ENCODE measurements around the gene SCN5A. TPM values are rescaled to one million over a fixed set of nuclear protein-coding genes. Genes with fewer than 3 reads are reported as not detected.

The SCN5A gene
- total and polyA plus RNA-seq, 2 experiments from 2014 or later = 0.97 to 1.3 TPM

DNA sequence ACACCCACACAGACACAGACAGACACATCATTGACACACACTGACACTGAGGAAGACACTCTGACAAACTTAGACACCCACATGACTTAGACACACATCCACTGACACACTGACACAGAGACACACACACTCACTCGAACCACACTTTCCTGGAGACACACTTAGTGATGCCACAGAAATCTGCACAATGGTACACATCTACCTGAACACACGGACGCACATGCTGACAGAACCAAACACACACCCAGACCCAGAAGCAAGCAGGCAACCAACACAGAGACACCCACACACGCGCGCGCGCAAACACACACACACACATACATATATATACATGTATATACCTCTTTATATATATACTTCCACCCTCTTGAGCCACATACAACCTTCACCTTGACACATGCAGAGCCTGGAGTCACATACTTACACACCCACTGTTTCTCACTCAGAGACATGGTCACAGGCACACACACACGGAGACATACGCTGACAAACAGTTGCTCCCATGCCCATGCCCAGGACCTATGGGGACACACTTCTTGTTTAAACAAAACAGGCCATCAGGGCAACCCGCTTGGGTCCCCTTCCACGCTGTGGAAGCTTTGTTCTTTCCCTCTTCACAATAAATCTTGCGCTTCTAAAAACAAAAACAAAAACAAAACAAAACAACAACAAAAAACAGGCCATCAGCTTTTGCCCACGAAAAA lies 913 bp upstream of the SCN5A start:
- Histone ChIP-seq H3K4me1 (ENCODE audit: insufficient read depth) (peaks cover 16% of the 10 kb centered on the region), H4K20me1 (ENCODE audit: insufficient read depth, poor library complexity, severe bottlenecking) (no peaks in the 10 kb centered on the region), H3K9me2 (replicated peaks; ENCODE audit: insufficient read depth) (no peaks in the 10 kb centered on the region), H3K4me2 (peak overlapping the region; percentile 97), H3K79me2 (no peaks in the 10 kb centered on the region), H3K9me3 (ENCODE audit: low read depth) (no peaks in the 10 kb centered on the region), H3K4me3 (no peak overlapping the region), H3K36me3 (replicated peaks; ENCODE audit: insufficient read depth, low read depth) (no peaks in the 10 kb centered on the region), H3K27ac (no peak overlapping the region), H3K27me3 (peaks cover 48% of the 10 kb centered on the region), H2AFZ (peak overlapping the region; percentile 56)
- no peak for DNase-seq (ENCODE audit: low spot score)
- 81% methylated on average over 14 of the region's 14 CpGs for WGBS (ENCODE audit: low lambda C conversion rate, missing lambda C conversion rate)
- TF ChIP-seq, protein P1, sequence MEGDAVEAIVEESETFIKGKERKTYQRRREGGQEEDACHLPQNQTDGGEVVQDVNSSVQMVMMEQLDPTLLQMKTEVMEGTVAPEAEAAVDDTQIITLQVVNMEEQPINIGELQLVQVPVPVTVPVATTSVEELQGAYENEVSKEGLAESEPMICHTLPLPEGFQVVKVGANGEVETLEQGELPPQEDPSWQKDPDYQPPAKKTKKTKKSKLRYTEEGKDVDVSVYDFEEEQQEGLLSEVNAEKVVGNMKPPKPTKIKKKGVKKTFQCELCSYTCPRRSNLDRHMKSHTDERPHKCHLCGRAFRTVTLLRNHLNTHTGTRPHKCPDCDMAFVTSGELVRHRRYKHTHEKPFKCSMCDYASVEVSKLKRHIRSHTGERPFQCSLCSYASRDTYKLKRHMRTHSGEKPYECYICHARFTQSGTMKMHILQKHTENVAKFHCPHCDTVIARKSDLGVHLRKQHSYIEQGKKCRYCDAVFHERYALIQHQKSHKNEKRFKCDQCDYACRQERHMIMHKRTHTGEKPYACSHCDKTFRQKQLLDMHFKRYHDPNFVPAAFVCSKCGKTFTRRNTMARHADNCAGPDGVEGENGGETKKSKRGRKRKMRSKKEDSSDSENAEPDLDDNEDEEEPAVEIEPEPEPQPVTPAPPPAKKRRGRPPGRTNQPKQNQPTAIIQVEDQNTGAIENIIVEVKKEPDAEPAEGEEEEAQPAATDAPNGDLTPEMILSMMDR (IDR thresholded peaks at IDR 0.05; ENCODE audit: poor library complexity) = no peak
- TF ChIP-seq EZH2phosphoT487 (IDR thresholded peaks at IDR 0.05; ENCODE audit: low read depth, severe bottlenecking, unreplicated experiment) (no peak), EZH2 (IDR thresholded peaks at IDR 0.05; ENCODE audit: borderline replicate concordance) (no peak)

DNA sequence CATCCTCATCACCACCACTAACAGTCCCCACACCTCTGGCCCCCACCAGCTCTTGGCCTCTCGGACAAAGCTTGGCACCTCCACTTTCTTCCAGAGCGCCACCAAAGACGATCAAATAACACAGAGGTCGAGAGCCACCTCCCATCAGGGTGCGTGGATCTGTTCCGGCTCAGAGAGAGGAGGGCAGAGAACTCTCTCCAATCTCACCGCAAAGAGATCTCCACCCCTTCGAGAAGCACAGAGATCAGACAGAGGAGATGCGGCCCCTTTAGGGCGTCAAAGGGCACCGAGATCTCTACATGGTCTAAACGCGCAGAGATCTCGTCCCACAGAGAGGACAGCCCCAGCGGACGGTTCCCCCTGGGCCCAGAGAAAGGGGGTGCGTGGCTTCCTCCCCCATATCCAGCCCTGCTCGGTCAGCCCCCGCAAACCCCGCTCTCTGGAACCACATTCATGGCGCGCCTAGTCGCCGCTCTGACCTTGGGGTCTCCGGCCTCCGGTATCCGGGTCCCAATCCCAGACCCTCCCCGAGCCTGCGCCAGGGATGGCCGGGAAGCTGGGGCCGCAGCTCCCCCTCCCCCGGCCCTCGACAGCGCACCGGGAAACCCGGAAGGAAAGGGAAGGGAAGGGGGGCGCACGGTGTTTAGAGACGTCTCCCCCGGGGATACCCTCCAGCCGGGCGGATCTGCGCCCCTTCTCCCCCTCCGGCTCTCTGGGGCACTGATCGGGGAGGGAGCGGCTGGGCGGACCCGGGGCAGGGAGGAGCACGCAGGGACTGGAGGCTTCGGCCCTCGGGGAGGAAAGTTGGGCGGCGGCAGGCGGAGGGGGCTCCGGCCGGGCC lies 608 bp downstream of the SCN5A start:
- Histone ChIP-seq H3K9me3 (ENCODE audit: low read depth) (no peaks in the 10 kb centered on the region), H3K4me1 (ENCODE audit: insufficient read depth) (peaks cover 16% of the 10 kb centered on the region), H3K4me3 (peak overlapping the region; percentile 58), H3K27me3 (peaks cover 48% of the 10 kb centered on the region), H4K20me1 (ENCODE audit: insufficient read depth, poor library complexity, severe bottlenecking) (no peaks in the 10 kb centered on the region), H3K9me2 (replicated peaks; ENCODE audit: insufficient read depth) (no peaks in the 10 kb centered on the region), H3K36me3 (replicated peaks; ENCODE audit: insufficient read depth, low read depth) (no peaks in the 10 kb centered on the region), H3K27ac (no peak overlapping the region), H3K79me2 (no peaks in the 10 kb centered on the region), H3K4me2 (peak overlapping the region; percentile 97), H2AFZ (peak overlapping the region; percentile 60)
- TF ChIP-seq EZH2phosphoT487 (IDR thresholded peaks at IDR 0.05; ENCODE audit: low read depth, severe bottlenecking, unreplicated experiment) (no peak), EZH2 (IDR thresholded peaks at IDR 0.05; ENCODE audit: borderline replicate concordance) (peak; percentile 62)
- 19% methylated on average over 45 of the region's 56 CpGs for WGBS (ENCODE audit: low lambda C conversion rate, missing lambda C conversion rate)
- DNase-seq (ENCODE audit: low spot score) = no peak

DNA sequence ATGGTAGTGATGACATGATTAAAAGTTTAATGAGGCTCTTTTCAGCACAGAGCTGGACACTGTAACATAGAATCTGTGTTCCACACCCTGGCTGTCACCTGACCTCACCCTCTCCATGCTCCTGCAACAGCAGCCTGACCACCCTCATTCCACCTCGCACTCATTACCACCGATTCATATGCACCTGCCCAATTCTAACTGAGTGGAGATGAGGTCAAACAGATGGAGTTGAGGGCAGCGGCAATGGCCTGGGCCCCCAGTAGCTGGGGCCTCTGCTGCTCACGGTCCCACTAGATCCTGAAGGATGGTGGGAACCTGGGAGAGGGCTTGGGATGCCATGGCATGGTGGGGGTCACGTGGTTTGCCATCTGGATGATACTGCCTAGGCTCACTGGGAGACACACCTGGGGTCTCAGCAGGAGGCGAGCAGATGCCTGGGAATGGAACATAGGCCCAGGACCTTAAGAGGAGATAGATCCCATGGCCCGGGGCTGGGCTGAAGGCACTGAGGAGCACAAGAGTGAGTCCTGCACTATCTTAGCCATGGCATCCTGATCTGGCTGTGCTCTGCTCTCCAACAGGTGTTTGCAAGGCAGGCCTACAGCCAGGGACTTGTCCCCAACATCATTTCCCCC lies 1.3 kb downstream of the SCN5A start:
- H3K79me2 ChIP-seq = no peaks in the 10 kb centered on the region
- peak overlapping the region; percentile 97 for H3K4me2 ChIP-seq
- H2AFZ ChIP-seq = no peak overlapping the region
- H3K4me3 ChIP-seq = no peak overlapping the region
- no peak for TF ChIP-seq EZH2phosphoT487 (IDR thresholded peaks at IDR 0.05; ENCODE audit: low read depth, severe bottlenecking, unreplicated experiment)
- TF ChIP-seq EZH2 (IDR thresholded peaks at IDR 0.05; ENCODE audit: borderline replicate concordance) = no peak
- TF ChIP-seq, protein P1 (IDR thresholded peaks at IDR 0.05; ENCODE audit: poor library complexity) = no peak
- H3K27me3 ChIP-seq = peaks cover 48% of the 10 kb centered on the region
- H3K9me3 ChIP-seq (ENCODE audit: low read depth) = no peaks in the 10 kb centered on the region
- 90% methylated on average over 7 of the region's 7 CpGs for WGBS (ENCODE audit: low lambda C conversion rate, missing lambda C conversion rate)
- no peak overlapping the region for H3K27ac ChIP-seq
- no peak for DNase-seq (ENCODE audit: low spot score)
- peaks cover 16% of the 10 kb centered on the region for H3K4me1 ChIP-seq (ENCODE audit: insufficient read depth)
- H4K20me1 ChIP-seq (ENCODE audit: insufficient read depth, poor library complexity, severe bottlenecking) = no peaks in the 10 kb centered on the region
- no peaks in the 10 kb centered on the region for H3K36me3 ChIP-seq (replicated peaks; ENCODE audit: insufficient read depth, low read depth)
- H3K9me2 ChIP-seq (replicated peaks; ENCODE audit: insufficient read depth) = no peaks in the 10 kb centered on the region

Measured in hepatocyte (in vitro differentiated cells).